Measurements from ENCODE around the gene WDR17.
"Not testable (repeated sequence)": the region's sequence is repeated elsewhere in the genome, so short reads cannot be mapped to it uniquely, and the experiment has no call there.

WDR17 gene

GRCh38 chr4:176193938-176194337, 128.3 kb downstream of the WDR17 start:
- no peak for DNase-seq

GRCh38 chr4:176195184-176195978, 129.7 kb downstream of the WDR17 start, which contains the start of gene SPATA4:
Gene SPATA4 (minus strand): TSS chr4:176195585. CDS start chr4:176195562, 23 bp downstream.
- peak; percentile 92 to 93 for DNase-seq

- no peak for DNase-seq
Observed at GRCh38 chr4:176198316-176198903, 132.8 kb downstream of the WDR17 start.

- no peak for DNase-seq
Observed at GRCh38 chr4:176205299-176205698, 139.7 kb downstream of the WDR17 start.

GRCh38 chr4:176207839-176208238, 142.2 kb downstream of the WDR17 start:
- no peak for DNase-seq

- no peak for DNase-seq
Observed at GRCh38 chr4:176209535-176209934, 143.9 kb downstream of the WDR17 start.

GRCh38 chr4:176210101-176210500, 144.5 kb downstream of the WDR17 start:
- no peak for DNase-seq

GRCh38 chr4:176210579-176211296, 145.1 kb downstream of the WDR17 start:
- DNase-seq = no peak

- DNase-seq = not testable (repeated sequence)
Observed at GRCh38 chr4:176212351-176212750, 146.7 kb downstream of the WDR17 start.

GRCh38 chr4:176217510-176217909, 151.9 kb downstream of the WDR17 start:
- DNase-seq = no peak

GRCh38 chr4:176222149-176222548, 156.5 kb downstream of the WDR17 start:
- no peak for DNase-seq

GRCh38 chr4:176223561-176223960, 157.9 kb downstream of the WDR17 start:
- DNase-seq = no peak

GRCh38 chr4:176226736-176227135, 161.1 kb downstream of the WDR17 start:
- no peak for DNase-seq

- DNase-seq = no peak
Observed at GRCh38 chr4:176229645-176230044, 164.0 kb downstream of the WDR17 start.

Measured in CD4-positive, alpha-beta T cell treated with Interferon alpha-2 for 1 hour (primary cell).